GM19372 (cell line): ENCODE measurements around the gene CER1.
"Not testable (repeated sequence)": the region's sequence is repeated elsewhere in the genome, so short reads cannot be mapped to it uniquely, and the experiment has no call there.

Experiments used
- ATAC-seq: cut with Tn5 transposase; IDR thresholded peaks from one replicate; pipeline ENCODE4 v1.9.1; 2021; ENCODE audit warnings: mild to moderate bottlenecking, low read depth, moderate library complexity; ENCODE audit not compliant: unreplicated experiment

The CER1 gene

DNA sequence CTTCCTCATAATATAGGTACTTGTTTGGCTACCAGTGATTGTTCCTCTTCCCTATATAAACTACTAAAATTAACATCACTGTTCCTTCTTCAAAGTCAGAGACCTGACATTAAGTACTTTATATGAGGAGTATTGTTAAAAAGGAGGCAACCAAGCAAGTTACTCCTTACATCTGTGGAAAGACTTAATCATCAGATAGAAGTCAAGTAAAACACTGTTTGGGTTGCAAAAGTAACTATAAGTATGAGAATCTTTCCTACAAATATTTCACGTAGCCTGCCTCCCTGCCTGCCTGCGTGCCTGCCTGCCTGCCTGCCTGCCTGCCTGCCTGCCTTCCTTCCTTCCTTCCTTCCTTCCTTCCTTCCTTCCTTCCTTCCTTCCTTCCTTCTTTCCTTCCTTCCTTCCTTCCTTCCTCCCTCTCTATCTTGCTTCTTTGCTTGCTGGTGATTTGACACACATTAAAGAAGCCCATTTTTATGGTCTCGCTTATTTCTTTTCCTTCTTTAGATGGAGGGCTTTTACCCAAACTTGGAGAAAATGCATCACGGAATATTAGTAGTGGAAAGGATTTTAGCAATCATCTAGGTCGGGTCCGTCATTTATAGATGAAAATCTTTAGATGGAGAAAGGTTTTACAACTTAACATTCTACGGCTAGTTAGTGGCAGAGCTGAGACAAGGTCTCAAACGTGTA is 3.2 kb downstream of the CER1 start:
- no peak for ATAC-seq

- no peak for ATAC-seq
Observed at GRCh38 chr9:14715102-14715501, 7.4 kb downstream of the CER1 start.

DNA sequence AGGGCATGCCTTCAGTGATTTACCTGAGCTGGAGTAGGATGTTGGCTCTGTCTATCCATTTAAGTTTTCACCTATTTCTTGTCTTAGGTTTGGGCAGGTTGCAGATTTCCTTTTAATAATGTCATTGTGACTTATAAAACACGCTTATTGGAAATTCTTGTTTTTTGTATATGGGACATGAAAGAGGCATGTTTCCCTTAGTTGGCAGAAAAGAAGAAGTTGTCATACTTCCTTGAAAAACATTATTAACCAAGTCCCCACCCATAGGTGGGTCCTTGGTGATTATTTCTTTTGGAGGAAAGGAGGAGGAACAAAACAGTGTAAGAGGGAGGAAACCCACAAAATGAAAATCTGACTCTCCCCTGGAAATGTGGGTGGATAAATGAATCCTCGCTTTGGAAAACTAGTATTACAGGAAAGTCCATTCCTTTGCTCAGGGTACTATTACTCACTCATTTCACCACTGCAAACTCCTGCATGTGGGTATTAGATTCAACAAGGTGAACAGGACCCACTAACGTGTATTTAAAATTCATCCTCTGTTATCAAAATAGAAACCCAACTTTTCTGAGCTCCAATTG is 9.3 kb downstream of the CER1 start:
- ATAC-seq, result no peak

GRCh38 chr9:14710804-14711203 is 11.7 kb downstream of the CER1 start:
- ATAC-seq, result no peak

DNA sequence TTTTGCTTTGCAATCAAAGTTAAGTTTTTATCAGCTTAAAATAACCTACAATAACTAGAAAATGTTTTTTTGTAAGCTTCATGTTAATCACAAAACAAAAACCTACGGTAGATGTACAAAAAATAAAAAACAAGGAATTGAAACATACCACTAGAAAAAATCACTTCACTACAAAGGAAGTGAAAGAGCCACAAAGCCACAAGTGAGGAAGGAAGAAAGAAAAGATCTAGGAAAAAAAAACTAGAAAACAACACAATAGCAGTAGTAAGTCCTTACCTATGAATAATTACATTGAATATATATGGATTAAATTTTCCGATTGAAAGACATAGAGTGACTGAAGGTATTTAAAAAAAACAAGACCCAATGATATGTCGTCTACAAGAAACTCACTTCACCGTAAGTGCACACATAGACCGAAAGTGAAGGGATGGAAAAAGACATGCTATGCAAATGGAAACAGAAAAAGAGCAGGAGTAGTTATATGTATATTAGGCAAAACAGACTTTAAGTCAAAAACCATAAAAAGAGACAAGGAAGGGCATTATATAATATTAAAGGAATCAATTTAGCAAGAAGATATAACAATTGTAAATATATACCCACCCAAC is 15.9 kb downstream of the CER1 start:
- ATAC-seq, result peak; percentile 70

- no peak for ATAC-seq
Observed at GRCh38 chr9:14705079-14705478, 17.5 kb downstream of the CER1 start.

- ATAC-seq, result no peak
Observed at GRCh38 chr9:14704281-14704680, 18.3 kb downstream of the CER1 start.

GRCh38 chr9:14702200-14702720 is 20.3 kb downstream of the CER1 start:
- no peak for ATAC-seq

DNA sequence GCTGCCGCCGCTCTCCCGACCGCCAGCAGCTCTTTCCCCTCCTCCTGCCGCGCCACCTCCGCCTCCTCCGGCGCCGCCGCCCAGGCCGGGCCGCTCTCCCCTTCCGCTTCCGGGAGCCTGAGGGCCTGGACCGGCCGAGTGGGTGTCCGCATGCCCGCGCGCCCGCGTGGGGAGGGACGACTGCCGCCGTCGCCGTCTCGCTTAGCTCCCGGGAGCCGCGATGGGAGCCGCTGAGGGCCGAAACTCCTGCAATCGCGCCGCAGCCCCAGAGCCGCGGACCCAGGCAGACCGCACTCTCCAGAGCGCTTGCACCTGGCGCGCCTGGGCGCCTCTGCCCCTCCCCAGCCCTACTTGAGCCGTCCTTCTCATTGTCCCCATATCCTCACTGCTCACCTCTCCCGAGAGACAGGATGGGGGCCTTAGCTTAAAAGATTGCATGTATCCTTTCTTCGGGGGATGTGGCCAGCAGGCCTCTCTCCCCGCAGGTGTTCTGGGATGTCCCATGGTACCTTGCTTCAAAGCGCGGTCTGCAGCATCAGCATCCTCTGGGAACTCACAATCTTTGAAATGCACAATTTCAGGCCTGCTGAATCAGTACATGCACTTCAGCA is 29.2 kb downstream of the CER1 start, which contains the start of gene ZDHHC21:
Gene ZDHHC21, minus strand, starts transcription at position 182 of the 611 bp plus-strand sequence. CDS start 19,092 bp downstream, outside the sequence.
- ATAC-seq, result peak; percentile 81

DNA sequence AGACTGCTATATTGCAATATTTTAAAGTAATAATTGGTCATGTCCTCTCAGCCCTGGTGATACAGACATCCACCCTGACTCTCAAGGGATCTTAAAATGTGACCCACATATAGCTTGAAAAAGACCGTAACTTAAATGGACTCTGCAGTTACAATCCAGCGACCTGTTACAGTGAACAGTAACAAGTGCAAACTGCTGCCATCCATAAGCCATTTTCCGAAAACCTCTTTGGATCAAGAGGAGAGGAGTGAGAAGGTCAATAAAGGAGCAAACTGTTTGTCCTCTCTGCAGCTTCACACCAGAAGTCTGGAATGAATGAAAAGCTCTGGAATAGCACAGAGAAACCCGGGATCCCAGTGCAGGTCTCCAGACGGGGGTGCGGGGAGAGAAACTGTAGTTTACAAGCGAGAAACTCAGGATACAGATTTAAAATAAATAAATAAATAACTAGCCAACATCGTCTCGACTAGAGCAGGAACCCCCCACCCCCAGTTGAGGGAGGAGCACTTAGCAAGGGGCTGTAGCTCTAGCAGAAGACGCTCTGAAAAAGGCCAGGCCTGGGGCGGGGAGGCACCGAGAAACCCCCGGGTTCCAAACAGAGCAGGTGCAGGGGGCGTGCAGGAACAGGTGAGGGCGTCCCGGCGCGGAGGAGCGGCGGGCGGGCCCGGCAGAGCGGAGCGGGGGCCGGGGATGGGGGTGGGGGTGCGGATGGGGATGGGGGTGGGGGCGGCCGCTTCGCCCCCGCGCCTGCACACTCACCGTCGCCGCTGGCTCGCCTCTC is 29.9 kb downstream of the CER1 start:
- peak; percentile 34 for ATAC-seq

DNA sequence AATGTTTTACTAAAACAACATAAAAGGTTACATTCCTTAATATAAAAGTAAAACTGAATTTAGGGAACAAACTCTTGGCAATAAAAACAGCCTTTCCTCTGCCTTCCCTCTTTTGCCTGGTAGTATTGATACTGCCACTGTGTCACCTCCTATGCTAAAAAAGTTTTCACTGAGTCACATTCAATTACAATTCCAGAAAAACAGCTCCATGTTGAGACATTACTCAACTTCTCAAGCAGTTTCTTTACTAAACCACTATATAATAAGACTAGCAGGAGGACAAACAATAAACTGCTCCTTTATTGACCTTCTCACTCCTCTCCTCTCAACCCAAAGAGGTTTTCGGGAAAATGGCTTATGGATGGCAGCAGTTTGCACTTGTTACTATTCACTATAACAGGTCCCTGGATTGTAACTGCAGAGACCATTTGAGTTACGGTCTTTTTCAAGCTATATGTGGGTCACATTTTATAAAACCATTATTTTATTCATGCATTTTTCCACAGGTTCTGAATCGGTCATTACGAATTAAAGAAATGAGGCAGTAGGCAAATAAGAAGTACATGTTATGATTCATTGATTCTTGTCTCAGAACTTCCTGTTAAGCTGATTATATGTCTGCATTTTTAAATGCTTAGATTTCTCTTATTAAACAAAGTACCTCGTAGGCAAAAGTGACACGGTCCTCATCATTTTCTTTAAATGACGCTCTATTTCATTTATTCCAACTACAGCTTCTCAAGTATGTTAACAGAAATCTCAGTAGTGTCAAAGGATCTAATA is 31.4 kb downstream of the CER1 start:
- no peak for ATAC-seq

- ATAC-seq, result no peak
Observed at GRCh38 chr9:14687042-14687719, 35.4 kb downstream of the CER1 start.

DNA sequence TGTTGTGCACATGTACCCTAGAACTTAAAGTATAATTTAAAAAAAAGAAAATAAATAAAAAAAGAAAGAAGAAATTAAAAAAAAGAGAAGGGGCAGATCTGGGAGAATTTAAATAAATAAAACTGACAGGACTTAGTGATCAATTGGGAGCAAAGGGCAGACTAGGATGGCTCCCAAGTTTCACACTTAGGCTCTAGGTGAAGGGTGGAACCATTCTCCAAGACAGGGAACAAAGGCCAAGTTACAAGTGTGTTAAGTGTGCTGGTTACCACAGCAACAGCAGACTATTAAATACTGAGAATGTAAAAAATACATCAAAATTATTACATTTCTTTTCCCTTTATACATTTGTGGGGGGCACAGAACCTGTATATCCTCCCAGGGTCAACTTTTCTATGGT is 36.4 kb downstream of the CER1 start:
- no peak for ATAC-seq

DNA sequence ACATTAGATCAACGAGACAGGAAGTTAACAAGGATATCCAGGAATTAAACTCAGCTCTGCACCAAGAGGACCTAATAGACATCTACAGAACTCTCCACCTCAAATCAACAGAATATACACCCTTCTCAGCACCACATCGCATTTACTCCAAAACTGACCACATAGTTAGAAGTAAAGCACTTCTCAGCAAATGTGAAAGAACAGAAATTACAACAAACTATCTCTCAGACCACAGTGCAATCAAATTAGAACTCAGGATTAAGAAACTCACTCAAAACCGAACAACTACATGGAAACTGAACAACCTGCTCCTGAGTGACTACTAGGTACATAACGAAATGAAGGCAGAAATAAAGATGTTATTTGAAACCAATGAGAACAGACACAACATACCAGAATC is 39.9 kb downstream of the CER1 start:
- ATAC-seq, result not testable (repeated sequence)

DNA sequence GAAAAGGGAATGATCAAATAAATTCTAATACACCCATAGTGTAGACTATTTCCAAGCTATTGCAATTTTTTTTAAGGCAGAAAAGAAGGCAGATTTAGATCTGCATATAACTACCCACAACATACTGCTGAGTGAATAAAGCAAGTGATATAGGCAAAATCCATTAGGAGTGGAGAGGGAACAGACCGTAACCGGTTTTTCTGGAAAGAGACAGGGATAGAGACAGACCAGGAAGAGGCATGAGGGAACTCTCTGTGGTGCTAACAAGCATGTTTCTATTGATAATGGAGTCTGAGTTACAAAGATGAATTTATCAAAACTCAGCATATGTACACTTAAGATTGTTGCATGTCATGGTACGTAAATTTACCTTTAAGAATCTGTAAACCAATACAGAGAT is 43.8 kb downstream of the CER1 start:
- ATAC-seq, result no peak

- no peak for ATAC-seq
Observed at GRCh38 chr9:14677872-14678271, 44.7 kb downstream of the CER1 start.

GRCh38 chr9:14677396-14677795 is 45.1 kb downstream of the CER1 start:
- no peak for ATAC-seq

- ATAC-seq, result no peak
Observed at GRCh38 chr9:14674630-14675029, 47.9 kb downstream of the CER1 start.

GRCh38 chr9:14671377-14671776 is 51.2 kb downstream of the CER1 start:
- ATAC-seq, result no peak
